Hematopoietic multipotent progenitor cell (in vitro differentiated cells): Measurements from ENCODE around the gene TXNRD2. TPM values are rescaled to one million over a fixed set of nuclear protein-coding genes. Genes with fewer than 3 reads are reported as not detected.

ENCODE experiments used
- DNase-seq, 3 donors: peaks; one replicate each; pipeline ENCODE4 v3.0.0-alpha.2; 2011 to 2015; ENCODE audit warnings: low read depth in 2 of 3, low spot score in 2 of 3
- total RNA-seq: library from RNA; depleted of rRNA; stranded (reverse); fragments of >200 nt; gene quantifications from one replicate; pipeline ENCODE4 v1.2.3, GENCODE V29; 2012

Gene TXNRD2
- total RNA-seq, 1 donor = 31.5 TPM

GRCh38 chr22:19980766-19981165 is 39.1 kb upstream of the TXNRD2 start:
- no peak for DNase-seq

GRCh38 chr22:19979712-19980493 is 38.3 kb upstream of the TXNRD2 start:
- DNase-seq = no peak

- DNase-seq = no peak
Observed at GRCh38 chr22:19978748-19979147, 37.1 kb upstream of the TXNRD2 start.

- no peak for DNase-seq
Observed at GRCh38 chr22:19977296-19978243, 36.0 kb upstream of the TXNRD2 start.

- DNase-seq = no peak
Observed at GRCh38 chr22:19976671-19977070, 35.1 kb upstream of the TXNRD2 start.

- no peak for DNase-seq
Observed at GRCh38 chr22:19975707-19976035, 34.1 kb upstream of the TXNRD2 start.

- DNase-seq = peak in 2 of 3 donors; percentile 92 to 94
Observed at GRCh38 chr22:19974935-19975706, 33.5 kb upstream of the TXNRD2 start.

GRCh38 chr22:19974268-19974861 is 32.7 kb upstream of the TXNRD2 start:
- DNase-seq = peak in 2 of 3 donors; percentile 86 to 93

GRCh38 chr22:19973551-19974267 is 32.1 kb upstream of the TXNRD2 start:
- no peak for DNase-seq

- no peak for DNase-seq
Observed at GRCh38 chr22:19972652-19973550, 31.3 kb upstream of the TXNRD2 start.

GRCh38 chr22:19972251-19972650 is 30.6 kb upstream of the TXNRD2 start:
- no peak for DNase-seq

GRCh38 chr22:19971276-19972124 is 29.9 kb upstream of the TXNRD2 start:
- DNase-seq = peak in 1 of 3 donors; percentile 17

GRCh38 chr22:19970479-19971275 is 29.1 kb upstream of the TXNRD2 start:
- peak; percentile 61 to 80 (median 69) for DNase-seq

GRCh38 chr22:19970031-19970478 is 28.4 kb upstream of the TXNRD2 start:
- no peak for DNase-seq

GRCh38 chr22:19969141-19969928 is 27.7 kb upstream of the TXNRD2 start:
- no peak for DNase-seq

GRCh38 chr22:19968450-19968891 is 26.9 kb upstream of the TXNRD2 start:
- DNase-seq = no peak
